SKM-1 treated with dmso at 0.1 percent for 144 hours (cell line): ENCODE results near the gene SYNJ1.
"Not testable (repeated sequence)": the region's sequence is repeated elsewhere in the genome, so short reads cannot be mapped to it uniquely, and the experiment has no call there.

Experiments
- DNase-seq: peaks from one replicate; lab custom pipeline; 2025; ENCODE audit not compliant: unreplicated experiment; lab: John Stamatoyannopoulos, UW

Gene SYNJ1

GRCh38 chr21:32698971-32699693, 28.7 kb downstream of the SYNJ1 start:
- DNase-seq = no peak

- DNase-seq = no peak
Observed at GRCh38 chr21:32698286-32698685, 29.5 kb downstream of the SYNJ1 start.

GRCh38 chr21:32695482-32695881, 32.3 kb downstream of the SYNJ1 start:
- not testable (repeated sequence) for DNase-seq

GRCh38 chr21:32693581-32693980, 34.2 kb downstream of the SYNJ1 start:
- DNase-seq = no peak

GRCh38 chr21:32690085-32690484, 37.7 kb downstream of the SYNJ1 start:
- DNase-seq = no peak

- DNase-seq = no peak
Observed at GRCh38 chr21:32687643-32688345, 40.0 kb downstream of the SYNJ1 start.

- no peak for DNase-seq
Observed at GRCh38 chr21:32682696-32683474, 44.9 kb downstream of the SYNJ1 start.

- no peak for DNase-seq
Observed at GRCh38 chr21:32674731-32675130, 53.1 kb downstream of the SYNJ1 start.

GRCh38 chr21:32674038-32674437, 53.8 kb downstream of the SYNJ1 start:
- no peak for DNase-seq

GRCh38 chr21:32666258-32666657, 61.6 kb downstream of the SYNJ1 start:
- DNase-seq = no peak

GRCh38 chr21:32664095-32664494, 63.7 kb downstream of the SYNJ1 start:
- DNase-seq = not testable (repeated sequence)

- not testable (repeated sequence) for DNase-seq
Observed at GRCh38 chr21:32661981-32662380, 65.8 kb downstream of the SYNJ1 start.

- not testable (repeated sequence) for DNase-seq
Observed at GRCh38 chr21:32661026-32661782, 66.6 kb downstream of the SYNJ1 start.

- no peak for DNase-seq
Observed at GRCh38 chr21:32658524-32658923, 69.3 kb downstream of the SYNJ1 start.

- peak; percentile 7 for DNase-seq
Observed at GRCh38 chr21:32653326-32653901, 74.4 kb downstream of the SYNJ1 start.

- no peak for DNase-seq
Observed at GRCh38 chr21:32648165-32648564, 79.6 kb downstream of the SYNJ1 start.

GRCh38 chr21:32645261-32646182, 82.3 kb downstream of the SYNJ1 start:
- no peak for DNase-seq

GRCh38 chr21:32641710-32642698, 85.8 kb downstream of the SYNJ1 start:
- DNase-seq = no peak
